ENCODE measurements around the gene MRPL52. TPM values are rescaled to one million over a fixed set of nuclear protein-coding genes. Genes with fewer than 3 reads are reported as not detected.

Gene MRPL52
- total RNA-seq, 2 donors from 2014 or later = 29.3 to 45.1 TPM

- Histone ChIP-seq H3K4me1 (peaks cover 27% of the 10 kb centered on the region), H3K27me3 (no peaks in the 10 kb centered on the region), H3K9me3 (no peaks in the 10 kb centered on the region), H3K4me3 (no peak overlapping the region), H3K36me3 (replicated peaks in 1 of 2; ENCODE audit: insufficient read depth in 1 of 2, low read depth in 2 of 2) (peaks cover 4 to 10% of the 10 kb centered on the region in 2 donors), H3K27ac (peak overlapping the region; percentile 90 to 99 (median 96))
- intact Hi-C loops (cut with DNase I) = no loop called here
- DNase-seq (no peak), ATAC-seq (no peak)
- 0% methylated on average over 1 of the region's 1 CpG for WGBS, 2 donors
- TF ChIP-seq POLR2A (IDR thresholded peaks at IDR 0.05) = no peak
- no peak for TF ChIP-seq CTCF (IDR thresholded peaks at IDR 0.05)
These were observed 41.1 kb downstream of the MRPL52 start for GRCh38 chr14:22870811-22871223.

GRCh38 chr14:22871224-22872032 lies 41.7 kb downstream of the MRPL52 start, which contains the start of gene LRP10:
Gene LRP10 (plus strand): TSS chr14:22871740. CDS start chr14:22872304, 564 bp downstream.
- H3K4me1 ChIP-seq = peaks cover 27% of the 10 kb centered on the region
- intact Hi-C loops (cut with DNase I) = no loop called here
- DNase-seq = peak; percentile 93 to 96 (median 95)
- peaks cover 4 to 16% of the 10 kb centered on the region in 2 donors for H3K36me3 ChIP-seq (replicated peaks in 1 of 2; ENCODE audit: insufficient read depth in 1 of 2, low read depth in 2 of 2)
- no peaks in the 10 kb centered on the region for H3K9me3 ChIP-seq
- TF ChIP-seq CTCF (IDR thresholded peaks at IDR 0.05) (peak in 2 of 7 experiments; percentile 1 to 6), POLR2A (IDR thresholded peaks at IDR 0.05) (peak; percentile 61 to 87 (median 86))
- no peaks in the 10 kb centered on the region for H3K27me3 ChIP-seq
- ATAC-seq = peak; percentile 92
- WGBS, 2 donors = 0% methylated on average over 34 to 50 of the region's 50 CpGs
- peak within 1 kb of the TSS; percentile 90 to 99 (median 96) for H3K27ac ChIP-seq
- peak within 1 kb of the TSS; percentile 55 to 90 for H3K4me3 ChIP-seq

- Histone ChIP-seq H3K4me3 (peak overlapping the region; percentile 55 to 90), H3K27ac (peak overlapping the region; percentile 90 to 99 (median 96)), H3K36me3 (replicated peaks in 1 of 2; ENCODE audit: insufficient read depth in 1 of 2, low read depth in 2 of 2) (peaks cover 4 to 23% of the 10 kb centered on the region in 2 donors), H3K4me1 (peaks cover 27% of the 10 kb centered on the region), H3K9me3 (no peaks in the 10 kb centered on the region), H3K27me3 (no peaks in the 10 kb centered on the region)
- ATAC-seq = peak; percentile 55
- intact Hi-C loops (cut with DNase I) = no loop called here
- TF ChIP-seq CTCF (IDR thresholded peaks at IDR 0.05) = peak; percentile 92 to 98 (median 95)
- peak in 2 of 3 donors; percentile 10 to 21 for TF ChIP-seq POLR2A (IDR thresholded peaks at IDR 0.05)
- peak; percentile 85 to 90 (median 87) for DNase-seq
- WGBS, 2 donors = 0% methylated on average over 24 to 44 of the region's 45 CpGs
These were observed 42.5 kb downstream of the MRPL52 start for GRCh38 chr14:22872033-22872832.

- ATAC-seq (no peak), DNase-seq (no peak)
- peak overlapping the region in 1 of 2 donors; percentile 90 for H3K4me3 ChIP-seq
- no peak for TF ChIP-seq POLR2A (IDR thresholded peaks at IDR 0.05)
- TF ChIP-seq CTCF (IDR thresholded peaks at IDR 0.05) = no peak
- H3K27ac ChIP-seq = peak overlapping the region in 3 of 4 donors; percentile 90 to 99 (median 98)
- H3K27me3 ChIP-seq = no peaks in the 10 kb centered on the region
- peaks cover 27% of the 10 kb centered on the region for H3K4me1 ChIP-seq
- WGBS, 2 donors = 31 to 38% methylated on average over 10 of the region's 10 CpGs
- H3K36me3 ChIP-seq (replicated peaks in 1 of 2; ENCODE audit: insufficient read depth in 1 of 2, low read depth in 2 of 2) = peaks cover 4 to 26% of the 10 kb centered on the region in 2 donors
- intact Hi-C loops (cut with DNase I) = no loop called here
- H3K9me3 ChIP-seq = no peaks in the 10 kb centered on the region
These were observed 43.3 kb downstream of the MRPL52 start for GRCh38 chr14:22872833-22873520.

Data from body of pancreas (tissue), 4 donors.